TTC549 (cell line): ENCODE data around the gene DCAF6.
"Not testable (repeated sequence)": the region's sequence is repeated elsewhere in the genome, so short reads cannot be mapped to it uniquely, and the experiment has no call there.

Source experiments
- FAIRE-seq: peaks from 2 replicates; lab custom pipeline; 2012; peaks lifted over from hg19 to GRCh38; lab: Jason Lieb, UNC

DCAF6 gene

DNA sequence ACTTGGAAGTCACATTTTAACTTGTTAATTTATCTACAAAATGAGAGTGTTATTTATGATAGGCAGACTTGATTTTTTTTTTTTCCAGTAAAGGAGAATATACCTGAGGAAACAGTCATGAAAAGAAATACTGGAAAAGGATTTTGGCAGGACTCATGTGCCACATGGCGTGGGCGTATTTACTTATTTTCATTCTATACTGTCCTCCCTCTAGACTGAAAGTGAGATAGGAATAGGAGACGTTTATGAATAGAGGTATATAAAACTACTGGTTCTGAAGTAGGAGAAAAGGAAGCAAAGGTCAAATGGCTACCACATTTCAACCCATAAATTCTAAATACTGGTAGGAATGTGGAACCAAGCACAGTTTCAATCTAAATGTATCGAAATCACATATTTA is 95.1 kb downstream of the DCAF6 start:
- no peak for FAIRE-seq

GRCh38 chr1:168032029-168032428 is 95.5 kb downstream of the DCAF6 start:
- FAIRE-seq: no peak

DNA sequence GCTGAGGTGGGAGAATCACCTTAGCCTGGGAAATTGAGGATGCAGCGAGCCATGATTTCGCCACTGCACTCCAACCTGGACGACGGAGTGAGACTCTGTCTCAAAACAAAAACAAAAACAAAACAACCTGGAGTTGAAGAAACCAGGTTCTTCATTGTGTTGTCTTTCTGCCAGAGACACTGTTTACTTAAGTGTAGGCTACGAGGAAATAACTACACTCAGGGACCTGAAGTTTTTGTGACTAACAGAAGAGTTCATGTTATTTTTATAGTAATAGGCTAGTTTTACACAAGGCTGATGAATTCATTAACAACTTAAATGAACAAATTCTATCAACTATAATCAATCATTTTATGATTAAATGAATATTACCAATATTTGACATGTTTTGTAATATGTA is 98.9 kb downstream of the DCAF6 start:
- peak; percentile 53 for FAIRE-seq

DNA sequence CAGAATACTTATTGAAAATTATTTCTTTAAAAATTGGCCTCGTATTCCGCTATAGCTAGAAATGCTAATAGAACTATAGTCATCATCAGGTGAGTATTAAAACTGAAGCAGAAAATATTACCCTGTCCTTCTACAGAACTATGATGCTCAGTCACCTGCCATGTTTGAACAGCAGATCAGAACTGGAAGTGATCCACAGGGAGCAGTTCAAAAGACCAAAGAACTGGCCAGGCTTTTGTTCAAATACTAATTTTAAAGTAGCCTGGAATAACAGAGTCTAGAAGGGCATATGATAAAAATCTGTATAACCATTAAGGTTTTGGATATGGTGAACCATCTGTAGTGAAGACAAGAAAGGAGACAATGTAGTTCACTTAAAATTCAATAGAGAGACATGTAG is 105.9 kb downstream of the DCAF6 start:
- no peak for FAIRE-seq

DNA sequence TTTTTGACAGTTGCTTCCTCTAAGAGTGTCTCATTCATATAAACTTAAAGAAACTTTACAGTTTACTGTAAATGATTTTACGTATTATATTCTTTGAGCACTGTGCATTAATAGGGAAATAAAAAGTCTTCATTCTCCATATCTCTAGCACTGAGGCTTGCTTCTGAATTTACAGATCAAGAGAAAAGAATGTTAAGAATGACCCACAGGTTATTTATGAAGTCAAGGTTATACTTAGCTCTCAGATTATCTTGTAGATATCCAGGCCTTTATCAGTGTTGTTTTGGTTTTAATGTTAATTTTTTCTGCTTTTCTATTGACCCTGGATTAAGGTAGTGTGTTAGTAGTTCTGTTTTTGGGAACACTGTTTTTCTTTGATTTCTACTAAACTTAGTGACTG is 108.8 kb downstream of the DCAF6 start:
- FAIRE-seq: no peak

DNA sequence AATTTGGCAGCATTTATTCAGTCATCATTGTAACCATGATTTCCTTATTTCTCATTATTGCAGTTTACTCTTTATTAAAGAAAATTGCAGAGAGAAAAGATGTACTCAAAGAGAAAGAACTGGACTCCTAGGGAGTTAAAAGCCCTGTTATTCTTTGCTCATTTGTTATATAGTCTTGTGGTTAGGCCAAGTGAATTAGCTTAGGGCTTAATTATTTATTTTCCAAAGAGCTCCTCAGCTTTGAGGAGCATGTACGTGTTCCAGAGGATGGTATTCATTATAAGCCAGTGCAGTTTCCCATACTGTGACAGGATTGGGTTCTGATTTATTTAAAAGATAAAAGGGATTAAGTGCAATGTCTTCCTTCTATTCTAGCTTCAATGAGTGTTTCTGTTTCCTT is 113.8 kb downstream of the DCAF6 start:
- FAIRE-seq: no peak

- no peak for FAIRE-seq
Measured at GRCh38 chr1:168050880-168051279, 114.4 kb downstream of the DCAF6 start.

DNA sequence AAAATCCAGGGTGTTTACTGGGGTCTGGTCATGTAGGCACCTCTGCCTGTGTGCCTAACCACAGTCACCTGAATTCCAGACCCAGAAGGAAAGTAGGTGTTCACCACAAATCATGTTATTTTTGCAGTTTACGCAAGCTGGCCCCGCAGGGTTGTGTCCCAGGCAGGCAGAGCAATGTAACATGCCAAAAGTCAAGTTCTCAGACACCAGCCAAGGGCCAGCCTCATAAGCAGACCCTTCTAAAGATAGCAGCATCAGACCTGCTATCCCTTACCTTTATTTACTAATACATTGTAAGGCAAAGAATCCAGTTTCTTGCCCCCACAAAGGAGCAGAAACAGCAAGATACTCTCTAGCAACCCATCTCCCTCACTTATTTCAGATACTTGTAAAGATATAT is 117.2 kb downstream of the DCAF6 start:
- FAIRE-seq: no peak

- no peak for FAIRE-seq
Measured at GRCh38 chr1:168054117-168054516, 117.6 kb downstream of the DCAF6 start.

DNA sequence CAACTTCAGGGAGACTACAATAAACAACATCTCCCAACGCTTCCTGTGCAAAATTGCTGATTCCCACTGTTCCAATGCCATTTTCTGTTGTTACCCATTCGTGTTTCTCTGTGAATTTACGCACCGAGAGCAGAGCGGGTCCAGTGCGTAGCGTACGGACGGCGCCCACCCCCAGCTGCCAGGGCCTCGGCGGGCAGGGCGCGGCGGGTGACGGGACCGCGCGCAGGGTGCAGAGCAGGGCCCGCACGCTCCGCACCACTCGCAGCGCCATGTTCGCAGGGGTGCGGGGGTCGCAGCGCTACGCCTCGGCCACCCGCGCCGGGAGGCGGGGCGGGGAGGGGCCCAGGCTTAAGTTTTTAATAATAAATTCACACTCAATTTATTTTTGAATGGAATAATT is 119.7 kb downstream of the DCAF6 start:
- FAIRE-seq: not testable (repeated sequence)

GRCh38 chr1:168057355-168057754 is 120.9 kb downstream of the DCAF6 start:
- no peak for FAIRE-seq

GRCh38 chr1:168057921-168058320 is 121.4 kb downstream of the DCAF6 start:
- no peak for FAIRE-seq

- FAIRE-seq: no peak
Measured at GRCh38 chr1:168064216-168064615, 127.7 kb downstream of the DCAF6 start.

GRCh38 chr1:168065506-168065905 is 129.0 kb downstream of the DCAF6 start:
- FAIRE-seq: peak; percentile 11

- FAIRE-seq: peak; percentile 93
Measured at GRCh38 chr1:168069384-168069783, 132.9 kb downstream of the DCAF6 start.

DNA sequence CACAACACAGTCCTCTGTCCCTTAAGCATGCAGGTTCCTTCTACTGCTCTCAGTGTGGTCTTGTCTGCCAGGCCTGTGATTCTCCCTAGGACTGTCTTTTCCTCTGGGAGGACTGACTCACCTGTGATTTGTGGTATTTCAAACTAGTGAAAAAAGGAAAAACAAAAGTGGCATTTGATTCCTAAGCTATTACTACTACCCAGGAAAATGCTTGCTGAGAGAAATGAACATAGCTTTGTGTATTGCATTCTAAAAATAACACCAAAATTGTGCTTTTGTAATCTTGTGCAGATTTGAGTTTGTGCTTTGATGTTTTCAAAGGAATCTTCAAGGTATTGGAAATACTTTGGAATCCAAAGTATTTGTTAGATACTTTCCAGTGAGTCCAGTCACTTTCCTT is 143.3 kb downstream of the DCAF6 start:
- FAIRE-seq: no peak

GRCh38 chr1:168081373-168082007 is 145.0 kb downstream of the DCAF6 start:
- no peak for FAIRE-seq

- peak; percentile 75 for FAIRE-seq
Measured at GRCh38 chr1:168082008-168082876, 145.8 kb downstream of the DCAF6 start.

DNA sequence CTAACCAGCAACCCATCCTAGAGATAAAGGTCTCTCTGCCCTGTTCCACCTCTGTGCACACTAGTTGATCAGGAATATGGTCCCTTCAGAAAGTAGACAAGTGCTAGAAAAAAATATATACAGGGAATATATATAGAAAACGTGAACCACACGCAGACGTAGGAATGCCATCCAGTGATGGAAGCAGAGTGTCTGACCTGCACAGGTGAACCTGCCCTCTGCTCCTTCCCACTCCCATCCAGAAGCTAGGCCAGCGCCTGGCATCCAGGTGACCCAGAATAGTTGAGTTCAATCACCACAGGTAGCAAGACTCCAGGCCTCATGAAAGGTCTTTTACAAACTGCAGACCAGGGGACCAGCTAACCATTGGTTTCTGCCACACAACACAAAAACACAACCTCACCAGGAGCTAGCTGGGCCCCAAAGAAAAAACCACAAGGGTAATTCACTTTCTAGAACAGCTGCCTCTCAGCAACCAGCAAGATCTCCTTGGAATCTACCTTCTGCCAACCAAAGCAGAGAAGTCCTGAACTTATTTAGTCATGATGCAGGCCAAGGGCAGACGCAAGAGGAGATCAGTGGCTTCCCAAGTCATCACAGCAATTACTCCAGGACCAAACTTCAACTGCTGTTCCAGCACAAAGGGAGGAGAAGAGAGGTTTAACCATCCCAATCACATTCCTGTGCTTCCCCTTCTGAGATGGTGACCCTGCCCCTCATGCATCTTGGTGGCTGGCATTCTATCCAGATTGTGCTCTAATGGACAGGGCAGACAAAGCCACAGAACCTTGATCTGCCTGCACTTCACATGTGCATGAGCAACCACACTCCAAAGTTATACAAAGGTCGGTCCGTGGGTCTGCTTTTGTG is 147.2 kb downstream of the DCAF6 start:
- no peak for FAIRE-seq

DNA sequence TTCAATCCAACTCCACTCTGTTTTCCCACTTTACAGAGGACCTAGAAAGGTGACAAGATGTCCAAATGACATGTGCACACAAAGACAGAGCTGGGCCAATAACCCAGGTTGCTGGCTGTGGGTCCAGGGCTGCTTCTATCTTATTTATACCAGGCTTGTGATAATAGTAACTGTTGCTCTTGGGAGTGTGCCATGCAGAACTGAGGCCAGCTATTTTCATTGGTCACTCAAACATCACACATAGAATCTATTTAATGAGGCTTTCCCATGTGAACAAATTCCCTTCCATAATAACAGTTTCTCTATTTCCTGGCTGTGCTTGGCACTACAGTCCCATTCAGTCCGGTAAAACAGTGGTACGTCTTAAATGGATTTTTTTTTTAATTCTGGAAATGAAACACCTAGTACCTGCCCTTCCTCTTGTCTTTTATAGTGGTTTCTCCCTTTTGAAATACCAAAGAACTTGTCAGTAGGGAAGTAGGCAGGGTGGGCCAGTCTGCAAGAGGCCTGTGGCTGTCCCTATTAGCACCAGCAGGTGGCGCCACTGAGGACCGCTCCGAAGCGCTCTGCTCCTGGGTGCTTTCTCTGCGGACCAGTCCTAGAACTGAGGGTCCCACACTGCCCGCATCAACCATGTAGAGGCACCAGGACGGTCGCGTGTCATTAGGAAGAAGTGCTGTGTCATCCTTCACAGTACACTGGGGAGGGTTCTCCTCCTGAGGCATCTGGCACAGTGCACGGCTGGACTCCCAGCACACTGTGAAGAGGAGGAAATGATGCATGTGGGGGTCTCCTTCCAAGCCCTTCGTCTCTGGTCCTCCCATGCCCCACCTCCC is 148.1 kb downstream of the DCAF6 start:
- FAIRE-seq: no peak

GRCh38 chr1:168085401-168085872 is 149.0 kb downstream of the DCAF6 start:
- FAIRE-seq: no peak

DNA sequence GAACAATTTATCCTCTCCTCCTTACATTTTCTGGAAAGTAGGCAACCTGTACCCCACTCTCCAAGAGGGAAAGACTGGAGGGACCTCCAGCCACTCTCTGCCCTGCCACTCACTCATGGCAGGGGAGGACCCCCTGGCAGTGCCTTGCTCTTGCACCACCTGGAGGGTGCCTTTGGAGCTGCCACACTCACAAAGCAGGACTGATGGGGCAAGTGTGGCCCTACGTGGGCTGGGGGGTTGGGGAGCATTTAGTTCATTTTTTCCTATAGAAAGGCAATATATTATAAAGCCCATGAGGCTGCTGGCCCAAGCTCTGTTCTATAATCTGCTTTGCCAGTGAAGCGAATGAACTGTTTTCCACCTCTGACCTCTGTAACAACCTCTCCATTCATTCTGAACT is 150.0 kb downstream of the DCAF6 start:
- no peak for FAIRE-seq
